Islet precursor cell (in vitro differentiated cells): Measurements from ENCODE around the gene PRR36.

Experiments
- DNase-seq: peaks from one replicate; pipeline ENCODE4 v3.0.0-alpha.2; 2018

Gene PRR36

GRCh38 chr19:7912697-7913564 is 38.7 kb upstream of the PRR36 start:
- DNase-seq: no peak

GRCh38 chr19:7912144-7912696 is 38.0 kb upstream of the PRR36 start:
- no peak for DNase-seq

DNA sequence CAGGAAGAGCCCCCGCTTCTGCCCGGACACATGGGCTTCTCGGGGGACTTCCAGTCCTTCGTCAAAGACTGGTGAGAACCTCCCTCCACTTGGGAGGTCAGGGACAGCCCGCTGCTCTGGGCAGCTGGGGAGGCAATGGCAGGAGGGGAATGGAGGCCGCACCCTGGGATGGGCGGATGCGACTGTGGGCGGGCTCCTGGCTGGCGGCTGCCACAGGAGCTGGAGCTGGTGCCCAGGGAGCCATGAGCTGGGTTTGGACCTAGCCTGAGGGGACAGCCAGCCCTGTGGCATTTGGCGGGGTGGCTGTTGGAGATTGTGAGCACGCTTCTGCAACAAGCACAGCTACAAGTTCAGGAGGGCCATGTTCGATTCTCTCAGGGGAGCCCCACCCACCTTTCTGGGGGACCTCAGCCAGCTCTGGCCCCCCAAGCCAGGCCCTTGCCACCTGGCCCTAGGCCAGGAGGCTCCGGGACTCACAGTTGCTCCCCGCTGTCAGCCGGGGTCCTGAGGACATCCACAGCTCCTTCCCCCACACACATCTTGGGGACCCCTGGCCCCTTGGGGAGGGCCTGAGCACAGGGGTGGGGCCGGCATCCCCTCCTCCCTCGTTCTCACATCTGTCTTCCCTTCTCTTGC is 37.4 kb upstream of the PRR36 start:
- DNase-seq: no peak

- DNase-seq: no peak
These were observed 36.4 kb upstream of the PRR36 start for GRCh38 chr19:7910321-7911161.

- no peak for DNase-seq
These were observed 35.4 kb upstream of the PRR36 start for GRCh38 chr19:7909471-7910067.

- DNase-seq: no peak
These were observed 34.7 kb upstream of the PRR36 start for GRCh38 chr19:7908742-7909461.

- DNase-seq: no peak
These were observed 34.0 kb upstream of the PRR36 start for GRCh38 chr19:7908078-7908699.

DNA sequence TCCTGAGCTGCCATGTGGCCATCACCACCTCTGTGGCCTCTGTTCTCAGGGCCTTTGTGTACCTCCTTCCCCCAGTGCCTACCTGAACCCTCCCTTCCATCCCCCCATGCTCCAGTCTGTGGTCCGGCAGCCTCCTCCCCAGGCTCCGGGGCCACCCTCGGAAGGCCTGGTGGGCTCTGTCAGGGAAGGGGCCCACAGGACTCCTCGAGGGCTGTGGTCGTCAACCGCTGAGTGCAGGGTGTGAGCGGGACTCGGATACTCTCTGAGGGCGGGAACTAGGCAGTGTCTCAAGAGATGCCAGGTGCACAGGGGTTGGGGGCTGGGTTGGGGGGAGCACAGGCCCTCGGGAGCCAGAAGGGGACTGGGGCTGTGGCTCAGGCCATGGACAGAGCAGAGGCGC is 33.4 kb upstream of the PRR36 start:
- DNase-seq: no peak

- no peak for DNase-seq
These were observed 32.9 kb upstream of the PRR36 start for GRCh38 chr19:7907122-7907521.

DNA sequence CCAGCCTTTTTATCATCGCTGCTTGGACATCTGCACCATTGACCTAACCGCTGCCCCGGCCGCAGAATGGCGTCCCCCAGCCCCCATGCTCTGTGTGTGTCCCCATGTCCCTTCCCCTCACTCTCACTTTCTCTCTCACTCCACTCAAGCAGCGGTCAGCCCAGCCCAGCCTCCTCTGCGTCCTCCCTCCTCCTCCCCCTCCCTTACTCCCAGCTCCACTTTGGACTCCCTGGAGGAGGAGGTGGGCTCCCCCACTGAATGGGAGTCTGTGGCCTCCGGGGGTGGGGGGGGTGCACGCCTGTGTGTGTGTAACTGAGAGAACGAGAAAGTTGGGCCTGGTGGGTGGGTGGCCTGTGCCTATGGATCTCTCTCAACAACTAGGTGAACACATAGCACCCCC is 31.7 kb upstream of the PRR36 start:
- DNase-seq: no peak

- no peak for DNase-seq
These were observed 31.1 kb upstream of the PRR36 start for GRCh38 chr19:7905268-7905667.

DNA sequence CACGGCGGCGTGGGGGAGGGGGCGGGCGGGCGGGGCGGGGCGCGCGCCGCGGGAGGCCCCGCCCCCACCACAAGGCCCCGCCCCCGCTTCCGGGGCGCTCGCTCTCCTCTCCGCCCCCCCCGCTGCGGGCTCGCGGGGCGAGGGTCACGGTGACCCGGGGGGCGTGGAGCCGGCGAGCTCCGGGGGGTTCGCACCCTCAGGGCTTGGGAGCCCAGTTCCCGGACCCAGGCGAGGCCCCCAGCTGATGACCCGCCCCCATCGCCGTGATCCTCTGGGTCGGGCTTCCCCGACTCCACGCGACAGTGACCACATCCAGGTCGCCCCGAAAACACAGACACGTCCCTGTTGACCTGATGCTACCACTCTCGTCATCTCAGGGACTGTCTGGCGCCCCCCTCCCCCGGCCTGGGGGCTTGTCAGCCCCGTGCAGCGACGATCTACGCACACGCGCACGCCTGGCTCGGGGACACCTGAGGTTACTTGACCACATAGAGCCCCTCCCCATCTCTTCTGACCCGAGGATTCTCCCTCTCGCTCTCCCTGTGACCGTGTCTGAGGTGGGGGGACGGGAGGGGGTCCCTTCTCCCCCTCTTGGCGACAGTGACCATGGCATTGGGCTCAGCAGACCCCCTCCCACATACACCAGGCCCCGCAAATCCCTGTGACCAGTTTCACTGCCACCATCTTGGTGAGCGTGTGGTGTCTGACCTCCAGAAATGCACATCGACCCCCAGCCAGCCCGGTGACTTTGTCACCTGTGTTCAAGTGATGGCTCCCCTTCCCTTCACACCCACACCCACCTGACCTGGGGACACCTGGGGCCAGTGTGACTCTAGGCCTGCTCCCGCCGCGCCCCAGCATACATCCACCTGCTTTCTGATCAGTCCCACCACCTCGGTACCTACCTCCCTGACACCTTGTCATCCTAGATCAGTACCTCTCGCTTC is 30.2 kb upstream of the PRR36 start:
- no peak for DNase-seq

DNA sequence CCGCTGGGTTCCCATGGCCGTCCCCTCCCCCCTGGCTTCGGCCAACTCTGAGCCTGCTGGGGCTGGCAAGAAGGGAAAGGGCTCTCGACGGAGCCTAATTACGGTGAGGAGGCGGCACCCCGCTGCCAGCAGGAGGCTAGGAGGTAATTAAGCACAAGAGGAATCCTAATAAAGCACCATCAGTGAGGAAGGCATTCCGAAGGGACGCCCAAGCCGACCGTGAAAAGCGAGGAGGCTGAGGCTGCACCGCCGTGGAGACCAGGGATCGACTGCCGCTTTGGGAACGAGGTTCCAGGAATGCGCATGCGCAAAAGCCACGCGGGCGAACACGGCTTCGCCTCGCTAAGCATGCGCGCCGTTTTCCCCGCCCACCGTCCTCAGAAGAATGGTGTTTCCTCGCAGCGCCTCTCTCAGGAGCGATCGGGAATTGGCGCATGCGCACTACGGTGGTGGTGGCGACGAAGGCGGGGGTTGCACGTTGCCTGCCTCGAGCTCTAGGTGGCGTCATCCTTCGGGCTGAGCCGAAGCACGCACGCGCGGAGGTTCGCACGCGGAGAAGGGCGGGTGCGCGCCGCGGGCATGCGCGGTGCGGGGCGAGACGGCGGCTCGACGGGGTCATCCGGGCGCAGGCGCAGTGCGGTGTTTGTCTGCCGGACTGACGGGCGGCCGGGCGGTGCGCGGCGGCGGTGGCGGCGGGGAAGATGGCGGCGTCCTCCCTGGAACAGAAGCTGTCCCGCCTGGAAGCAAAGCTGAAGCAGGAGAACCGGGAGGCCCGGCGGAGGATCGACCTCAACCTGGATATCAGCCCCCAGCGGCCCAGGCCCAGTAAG is 29.3 kb upstream of the PRR36 start, which contains the start of gene MAP2K7:
TSS of gene MAP2K7 (plus strand) at position 634 of the 830 bp plus-strand sequence. CDS start at position 702, 68 bp downstream.
- DNase-seq: peak; percentile 99

DNA sequence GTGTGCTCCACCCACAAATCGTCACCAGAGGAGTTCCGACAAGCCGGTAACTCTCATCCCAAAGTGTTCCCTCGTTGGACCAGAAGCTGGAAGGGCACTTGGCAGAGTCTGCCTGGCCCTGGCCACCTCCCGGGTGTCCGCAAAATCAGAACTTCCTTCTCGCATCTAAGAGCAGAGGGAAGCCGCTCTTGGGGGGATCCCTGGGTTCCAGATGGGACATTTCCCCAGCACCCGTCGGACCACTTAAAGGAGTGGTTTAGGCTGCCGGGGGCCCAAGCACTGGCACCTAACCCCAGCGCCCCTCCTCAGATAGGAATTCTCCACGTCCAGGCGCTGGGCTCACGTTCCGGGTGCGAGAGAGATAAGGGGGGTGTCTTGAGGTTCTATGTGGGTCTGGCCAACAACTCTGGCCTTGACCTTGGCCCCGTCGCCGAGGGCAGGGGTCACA is 28.6 kb upstream of the PRR36 start:
- DNase-seq: no peak

DNA sequence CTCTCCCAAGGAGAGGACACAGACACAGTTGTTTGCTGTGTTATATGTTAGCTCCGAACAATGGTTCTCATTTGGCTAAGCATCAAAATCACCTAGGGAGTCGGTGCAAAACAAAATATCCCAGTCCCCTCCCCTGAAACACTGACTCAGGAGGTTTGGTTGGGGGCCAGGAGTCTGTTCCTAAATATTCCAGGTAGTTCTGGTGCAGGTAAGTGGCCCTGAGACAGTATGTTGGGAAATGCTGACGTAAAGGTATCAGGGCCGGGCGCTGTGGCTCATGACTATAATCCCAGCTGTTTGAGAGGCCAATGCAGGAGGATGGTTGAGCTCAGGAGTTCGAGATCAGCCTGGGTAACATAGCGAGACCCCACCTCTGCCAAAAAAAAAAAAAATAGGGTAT is 27.1 kb upstream of the PRR36 start:
- no peak for DNase-seq

DNA sequence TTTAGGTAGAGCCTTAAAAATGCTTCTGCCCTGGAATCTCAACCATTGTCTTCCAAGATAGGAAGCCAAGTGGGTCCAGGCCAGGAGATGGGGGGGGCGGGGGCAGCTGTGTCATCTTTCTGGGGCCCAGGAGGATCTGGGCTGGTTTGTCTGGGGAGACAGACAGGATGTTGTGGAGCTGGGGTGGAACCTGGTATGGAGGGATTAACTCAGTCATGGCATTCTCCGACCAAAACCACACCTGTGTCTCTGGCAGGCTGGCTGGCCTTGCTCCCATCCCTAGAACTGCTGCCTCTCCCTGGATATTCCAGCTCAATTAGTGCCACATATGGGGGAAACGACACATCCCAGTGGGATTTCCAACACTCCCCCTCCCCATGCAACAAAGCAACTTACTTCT is 26.7 kb upstream of the PRR36 start:
- no peak for DNase-seq

DNA sequence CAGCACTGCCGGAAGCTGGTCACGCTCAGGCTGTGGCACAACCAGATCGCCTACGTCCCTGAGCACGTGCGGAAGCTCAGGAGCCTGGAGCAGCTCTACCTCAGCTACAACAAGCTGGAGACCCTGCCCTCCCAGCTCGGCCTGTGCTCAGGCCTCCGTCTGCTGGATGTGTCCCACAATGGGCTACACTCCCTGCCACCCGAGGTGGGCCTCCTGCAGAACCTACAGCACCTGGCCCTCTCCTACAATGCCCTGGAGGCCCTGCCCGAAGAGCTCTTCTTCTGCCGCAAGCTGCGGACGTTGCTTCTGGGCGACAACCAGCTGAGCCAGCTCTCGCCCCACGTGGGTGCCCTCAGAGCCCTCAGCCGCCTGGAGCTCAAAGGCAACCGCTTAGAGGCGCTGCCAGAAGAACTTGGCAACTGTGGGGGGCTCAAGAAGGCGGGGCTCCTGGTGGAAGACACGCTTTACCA is 26.2 kb upstream of the PRR36 start:
- no peak for DNase-seq

DNA sequence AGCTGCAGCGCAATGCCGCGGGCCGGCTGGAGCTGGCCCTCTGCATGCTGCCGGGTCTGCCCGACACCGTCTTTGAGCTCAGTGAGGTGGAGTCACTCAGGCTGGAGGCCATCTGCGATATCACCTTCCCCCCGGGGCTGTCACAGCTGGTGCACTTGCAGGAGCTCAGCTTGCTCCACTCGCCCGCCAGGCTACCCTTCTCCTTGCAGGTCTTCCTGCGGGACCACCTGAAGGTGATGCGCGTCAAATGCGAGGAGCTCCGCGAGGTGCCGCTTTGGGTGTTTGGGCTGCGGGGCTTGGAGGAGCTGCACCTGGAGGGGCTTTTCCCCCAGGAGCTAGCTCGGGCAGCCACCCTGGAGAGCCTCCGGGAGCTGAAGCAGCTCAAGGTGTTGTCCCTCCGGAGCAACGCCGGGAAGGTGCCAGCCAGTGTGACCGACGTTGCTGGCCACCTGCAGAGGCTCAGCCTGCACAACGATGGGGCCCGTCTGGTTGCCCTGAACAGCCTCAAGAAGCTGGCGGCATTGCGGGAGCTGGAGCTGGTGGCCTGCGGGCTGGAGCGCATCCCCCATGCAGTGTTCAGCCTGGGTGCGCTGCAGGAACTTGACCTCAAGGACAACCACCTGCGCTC is 25.7 kb upstream of the PRR36 start:
- DNase-seq: no peak

DNA sequence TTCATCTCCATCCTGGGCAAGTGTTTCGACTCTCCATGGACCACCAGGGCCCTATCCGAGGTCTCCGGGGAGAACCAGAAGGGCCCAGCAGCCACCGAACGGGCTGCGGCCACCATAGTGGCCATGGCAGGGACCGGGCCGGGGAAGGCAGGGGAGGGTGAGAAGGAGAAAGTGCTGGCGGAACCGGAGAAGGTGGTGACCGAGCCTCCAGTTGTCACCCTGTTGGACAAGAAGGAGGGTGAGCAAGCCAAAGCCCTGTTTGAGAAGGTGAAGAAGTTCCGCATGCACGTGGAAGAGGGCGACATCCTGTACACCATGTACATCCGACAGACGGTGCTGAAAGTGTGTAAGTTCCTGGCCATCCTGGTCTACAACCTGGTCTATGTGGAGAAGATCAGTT is 24.8 kb upstream of the PRR36 start:
- no peak for DNase-seq
